NCI-H128 (cell line): ENCODE measurements around the gene TMEM127.
"Not testable (repeated sequence)": the region's sequence is repeated elsewhere in the genome, so short reads cannot be mapped to it uniquely, and the experiment has no call there.

ENCODE experiments used
- DNase-seq: peaks from one replicate; lab custom pipeline; 2025; ENCODE audit not compliant: unreplicated experiment; lab: John Stamatoyannopoulos, UW

Gene TMEM127

GRCh38 chr2:96264656-96265348 is 995 bp downstream of the TMEM127 start:
- DNase-seq = no peak

GRCh38 chr2:96264086-96264485 is 1.7 kb downstream of the TMEM127 start:
- DNase-seq = no peak

- DNase-seq = no peak
Measured at GRCh38 chr2:96262306-96262705, 3.5 kb downstream of the TMEM127 start.

GRCh38 chr2:96261328-96262003 is 4.3 kb downstream of the TMEM127 start:
- no peak for DNase-seq

- DNase-seq = no peak
Measured at GRCh38 chr2:96260387-96261260, 5.2 kb downstream of the TMEM127 start.

GRCh38 chr2:96259497-96259921 is 6.3 kb downstream of the TMEM127 start:
- no peak for DNase-seq

GRCh38 chr2:96258166-96259022 is 7.4 kb downstream of the TMEM127 start:
- DNase-seq = no peak

- DNase-seq = not testable (repeated sequence)
Measured at GRCh38 chr2:96257744-96258143, 8.1 kb downstream of the TMEM127 start.

- DNase-seq = no peak
Measured at GRCh38 chr2:96256611-96257113, 9.1 kb downstream of the TMEM127 start.

- DNase-seq = no peak
Measured at GRCh38 chr2:96254571-96254970, 11.2 kb downstream of the TMEM127 start.

GRCh38 chr2:96253006-96253405 is 12.8 kb downstream of the TMEM127 start:
- no peak for DNase-seq

GRCh38 chr2:96252526-96252925 is 13.3 kb downstream of the TMEM127 start:
- DNase-seq = no peak

- DNase-seq = no peak
Measured at GRCh38 chr2:96251721-96252292, 14.0 kb downstream of the TMEM127 start.

GRCh38 chr2:96250188-96250587 is 15.6 kb downstream of the TMEM127 start:
- DNase-seq = no peak

- no peak for DNase-seq
Measured at GRCh38 chr2:96249654-96250053, 16.1 kb downstream of the TMEM127 start.

- DNase-seq = no peak
Measured at GRCh38 chr2:96248624-96249023, 17.2 kb downstream of the TMEM127 start.

GRCh38 chr2:96247896-96248295 is 17.9 kb downstream of the TMEM127 start:
- no peak for DNase-seq

- DNase-seq = no peak
Measured at GRCh38 chr2:96247009-96247408, 18.8 kb downstream of the TMEM127 start.

GRCh38 chr2:96245609-96246390 is 20.0 kb downstream of the TMEM127 start:
- no peak for DNase-seq
